ENCODE data around the gene FIG4. TPM values are rescaled to one million over a fixed set of nuclear protein-coding genes. Genes with fewer than 3 reads are reported as not detected.

The FIG4 gene
- polyA plus RNA-seq, 2 of the 4 experiments (the other 2 are of a cell fraction), result 6.2 to 11.2 TPM

- TF ChIP-seq USF2 (IDR thresholded peaks at IDR 0.05) (no peak), ESRRA (IDR thresholded peaks at IDR 0.05; ENCODE audit: borderline replicate concordance, low read length) (no peak), PHF8 (IDR thresholded peaks at IDR 0.05; ENCODE audit: borderline replicate concordance, low read depth) (no peak)
- TF ChIP-seq, protein P1, sequence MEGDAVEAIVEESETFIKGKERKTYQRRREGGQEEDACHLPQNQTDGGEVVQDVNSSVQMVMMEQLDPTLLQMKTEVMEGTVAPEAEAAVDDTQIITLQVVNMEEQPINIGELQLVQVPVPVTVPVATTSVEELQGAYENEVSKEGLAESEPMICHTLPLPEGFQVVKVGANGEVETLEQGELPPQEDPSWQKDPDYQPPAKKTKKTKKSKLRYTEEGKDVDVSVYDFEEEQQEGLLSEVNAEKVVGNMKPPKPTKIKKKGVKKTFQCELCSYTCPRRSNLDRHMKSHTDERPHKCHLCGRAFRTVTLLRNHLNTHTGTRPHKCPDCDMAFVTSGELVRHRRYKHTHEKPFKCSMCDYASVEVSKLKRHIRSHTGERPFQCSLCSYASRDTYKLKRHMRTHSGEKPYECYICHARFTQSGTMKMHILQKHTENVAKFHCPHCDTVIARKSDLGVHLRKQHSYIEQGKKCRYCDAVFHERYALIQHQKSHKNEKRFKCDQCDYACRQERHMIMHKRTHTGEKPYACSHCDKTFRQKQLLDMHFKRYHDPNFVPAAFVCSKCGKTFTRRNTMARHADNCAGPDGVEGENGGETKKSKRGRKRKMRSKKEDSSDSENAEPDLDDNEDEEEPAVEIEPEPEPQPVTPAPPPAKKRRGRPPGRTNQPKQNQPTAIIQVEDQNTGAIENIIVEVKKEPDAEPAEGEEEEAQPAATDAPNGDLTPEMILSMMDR (IDR thresholded peaks at IDR 0.05), result no peak
Observed at GRCh38 chr6:109874086-109874485, 183.0 kb downstream of the FIG4 start (continued).

DNA sequence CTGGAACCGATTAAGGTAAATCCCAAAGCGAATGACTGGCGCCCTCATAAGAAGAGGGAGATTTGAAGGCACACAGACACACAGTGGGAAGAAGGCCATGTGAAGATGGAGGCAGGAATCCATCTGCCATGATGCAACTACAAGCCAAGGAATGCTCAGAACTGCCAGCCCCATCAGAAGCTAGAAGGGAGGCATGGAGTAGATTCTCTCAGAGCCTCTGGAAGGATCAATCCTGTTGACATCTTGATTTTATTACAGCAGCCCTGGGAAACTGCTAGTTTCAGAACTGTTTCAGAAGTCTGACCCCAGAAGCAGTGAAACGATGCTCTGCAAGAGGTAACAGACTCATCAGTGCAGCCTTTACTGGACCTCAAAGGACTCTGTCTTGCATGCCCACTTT is 183.5 kb downstream of the FIG4 start:
- WGBS (ENCODE audit: missing lambda C conversion rate), result 24% methylated on average over 4 of the region's 4 CpGs
- ATAC-seq, result no peak
- FAIRE-seq, result no peak
- CTCF ChIA-PET, result interaction anchor here (1.3 kb wide), 1 partner anchor 165 kb away, joined by 3 read pairs; no protein-coding TSS in a partner anchor
- no peak overlapping the region for H3K4me2 ChIP-seq
- no peaks in the 10 kb centered on the region for H3K9me3 ChIP-seq
- H3K4me1 ChIP-seq, result no peaks in the 10 kb centered on the region
- no peak for DNase-seq (ENCODE audit: low read depth in 1 of 2, low spot score in 1 of 2)
- POLR2A ChIA-PET, result no interaction called here
- H3K4me3 ChIP-seq, result no peak overlapping the region
- no peak overlapping the region for H3K27ac ChIP-seq
- no peak for TF ChIP-seq FOXS1 (CRISPR knock-in tag; IDR thresholded peaks at IDR 0.05)
- no peak for TF ChIP-seq TP53 (CRISPR knock-in tag; IDR thresholded peaks at IDR 0.05)
- TF ChIP-seq ZFP36 (IDR thresholded peaks at IDR 0.05; ENCODE audit: borderline replicate concordance, partially characterized antibody), result no peak
- no peak for TF ChIP-seq JUN (IDR thresholded peaks at IDR 0.05)
- no peak for TF ChIP-seq ZNF302 (CRISPR knock-in tag; IDR thresholded peaks at IDR 0.05)
- no peak for TF ChIP-seq PHF8 (IDR thresholded peaks at IDR 0.05; ENCODE audit: borderline replicate concordance, low read depth)
- no peak for TF ChIP-seq SMC3 (IDR thresholded peaks at IDR 0.05)
- no peak for TF ChIP-seq HOXB5 (CRISPR knock-in tag; IDR thresholded peaks at IDR 0.05)
- TF ChIP-seq, protein P2, sequence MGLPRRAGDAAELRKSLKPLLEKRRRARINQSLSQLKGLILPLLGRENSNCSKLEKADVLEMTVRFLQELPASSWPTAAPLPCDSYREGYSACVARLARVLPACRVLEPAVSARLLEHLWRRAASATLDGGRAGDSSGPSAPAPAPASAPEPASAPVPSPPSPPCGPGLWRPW (IDR thresholded peaks at IDR 0.05), result no peak
- TF ChIP-seq FOSL2 (IDR thresholded peaks at IDR 0.05), result no peak
- TF ChIP-seq FOSL2 (CRISPR knock-in tag; IDR thresholded peaks at IDR 0.05), result no peak
- no peak for TF ChIP-seq GATA3 (IDR thresholded peaks at IDR 0.05; ENCODE audit: borderline replicate concordance)
- TF ChIP-seq HMGXB4 (CRISPR knock-in tag; IDR thresholded peaks at IDR 0.05; ENCODE audit: borderline replicate concordance), result no peak

Other genes starting within 250 kb of the FIG4 start
- gene MICAL1, start 235.5 kb upstream of the FIG4 start, polyA plus RNA-seq (2011; rRNA removed), result 14.1 and 14.9 TPM in 2 replicates
- 13.4 to 20.3 TPM (median 16.9 TPM) in 3 replicates for gene MICAL1, start 235.5 kb upstream of the FIG4 start, polyA plus RNA-seq (2017; fragmentation: RNase III; extraction: RNeasy Plus Mini Kit Qiagen cat#74134 plus additional on column Dnase treatment)
- gene ZBTB24, start 208.1 kb upstream of the FIG4 start, polyA plus RNA-seq (2011; rRNA removed), result 5.2 and 5.4 TPM in 2 replicates
- gene ZBTB24, start 208.1 kb upstream of the FIG4 start, polyA plus RNA-seq (2017; fragmentation: RNase III; extraction: RNeasy Plus Mini Kit Qiagen cat#74134 plus additional on column Dnase treatment), result 4.3 to 4.5 TPM (median 4.5 TPM) in 3 replicates
- 3.1 and 4.7 TPM in 2 replicates for gene AK9, start 94 bp upstream of the FIG4 start, polyA plus RNA-seq (2011; rRNA removed)
- gene AK9, start 94 bp upstream of the FIG4 start, polyA plus RNA-seq (2017; fragmentation: RNase III; extraction: RNeasy Plus Mini Kit Qiagen cat#74134 plus additional on column Dnase treatment), result 2.2 to 2.4 TPM (median 2.2 TPM) in 3 replicates

Data from A549 (cell line).